ENCODE measurements around the gene SDK1. TPM values are rescaled to one million over a fixed set of nuclear protein-coding genes. Genes with fewer than 3 reads are reported as not detected.
A peak's percentile ranks its signal among the peaks of the same experiment; 100 is the strongest.

Gene SDK1
- total RNA-seq, 1 donor from 2014 or later = 0.26 TPM

GRCh38 chr7:3591944-3592343 lies 290.9 kb downstream of the SDK1 start:
- Histone ChIP-seq H3K36me3 (ENCODE audit: control insufficient read depth, insufficient read depth, low read length) (no peaks in the 10 kb centered on the region), H3K4me3 (ENCODE audit: low read depth, low read length) (no peak overlapping the region), H3K27me3 (ENCODE audit: control insufficient read depth, insufficient read depth, low read length) (no peaks in the 10 kb centered on the region)
- FAIRE-seq (no peak), DNase-seq (ENCODE audit: low read depth) (no peak)
- no peak for TF ChIP-seq CTCF (IDR thresholded peaks at IDR 0.05; ENCODE audit: insufficient read depth, low read length, severe bottlenecking)

- DNase-seq (ENCODE audit: low read depth) (no peak), FAIRE-seq (no peak)
- Histone ChIP-seq H3K4me3 (ENCODE audit: low read depth, low read length) (no peak overlapping the region), H3K36me3 (ENCODE audit: control insufficient read depth, insufficient read depth, low read length) (no peaks in the 10 kb centered on the region), H3K27me3 (ENCODE audit: control insufficient read depth, insufficient read depth, low read length) (no peaks in the 10 kb centered on the region)
- no peak for TF ChIP-seq CTCF (IDR thresholded peaks at IDR 0.05; ENCODE audit: insufficient read depth, low read length, severe bottlenecking)
Measured at GRCh38 chr7:3592401-3593134, 291.5 kb downstream of the SDK1 start.

GRCh38 chr7:3594901-3595300 lies 293.8 kb downstream of the SDK1 start:
- Histone ChIP-seq H3K36me3 (ENCODE audit: control insufficient read depth, insufficient read depth, low read length) (no peaks in the 10 kb centered on the region), H3K4me3 (ENCODE audit: low read depth, low read length) (no peak overlapping the region), H3K27me3 (ENCODE audit: control insufficient read depth, insufficient read depth, low read length) (no peaks in the 10 kb centered on the region)
- TF ChIP-seq CTCF (IDR thresholded peaks at IDR 0.05; ENCODE audit: insufficient read depth, low read length, severe bottlenecking) = no peak
- no peak for DNase-seq (ENCODE audit: low read depth)
- FAIRE-seq = no peak

GRCh38 chr7:3598854-3599253 lies 297.8 kb downstream of the SDK1 start:
- no peaks in the 10 kb centered on the region for H3K36me3 ChIP-seq (ENCODE audit: control insufficient read depth, insufficient read depth, low read length)
- no peak for FAIRE-seq

GRCh38 chr7:3605222-3605621 lies 304.2 kb downstream of the SDK1 start:
- no peak for TF ChIP-seq CTCF (IDR thresholded peaks at IDR 0.05; ENCODE audit: insufficient read depth, low read length, severe bottlenecking)
- no peaks in the 10 kb centered on the region for H3K27me3 ChIP-seq (ENCODE audit: control insufficient read depth, insufficient read depth, low read length)
- H3K4me3 ChIP-seq (ENCODE audit: low read depth, low read length) = no peak overlapping the region
- peak; percentile 60 for DNase-seq (ENCODE audit: low read depth)
- H3K36me3 ChIP-seq (ENCODE audit: control insufficient read depth, insufficient read depth, low read length) = no peaks in the 10 kb centered on the region
- FAIRE-seq = no peak

More at GRCh38 chr7:3598854-3599253, 297.8 kb downstream of the SDK1 start:
- H3K4me3 ChIP-seq (ENCODE audit: low read depth, low read length) = no peak overlapping the region
- no peak for DNase-seq (ENCODE audit: low read depth)
- TF ChIP-seq CTCF (IDR thresholded peaks at IDR 0.05; ENCODE audit: insufficient read depth, low read length, severe bottlenecking) = no peak
- no peaks in the 10 kb centered on the region for H3K27me3 ChIP-seq (ENCODE audit: control insufficient read depth, insufficient read depth, low read length)

- Histone ChIP-seq H3K27me3 (ENCODE audit: control insufficient read depth, insufficient read depth, low read length) (no peaks in the 10 kb centered on the region), H3K36me3 (ENCODE audit: control insufficient read depth, insufficient read depth, low read length) (no peaks in the 10 kb centered on the region), H3K4me3 (ENCODE audit: low read depth, low read length) (no peak overlapping the region)
- no peak for FAIRE-seq
- TF ChIP-seq CTCF (IDR thresholded peaks at IDR 0.05; ENCODE audit: insufficient read depth, low read length, severe bottlenecking) = no peak
- no peak for DNase-seq (ENCODE audit: low read depth)
Measured at GRCh38 chr7:3606436-3606835, 305.4 kb downstream of the SDK1 start.
